Measurements from ENCODE around the gene CKLF. TPM values are rescaled to one million over a fixed set of nuclear protein-coding genes. Genes with fewer than 3 reads are reported as not detected.

CKLF gene
- total RNA-seq, 1 experiment from 2014 or later, result 21.0 TPM

DNA sequence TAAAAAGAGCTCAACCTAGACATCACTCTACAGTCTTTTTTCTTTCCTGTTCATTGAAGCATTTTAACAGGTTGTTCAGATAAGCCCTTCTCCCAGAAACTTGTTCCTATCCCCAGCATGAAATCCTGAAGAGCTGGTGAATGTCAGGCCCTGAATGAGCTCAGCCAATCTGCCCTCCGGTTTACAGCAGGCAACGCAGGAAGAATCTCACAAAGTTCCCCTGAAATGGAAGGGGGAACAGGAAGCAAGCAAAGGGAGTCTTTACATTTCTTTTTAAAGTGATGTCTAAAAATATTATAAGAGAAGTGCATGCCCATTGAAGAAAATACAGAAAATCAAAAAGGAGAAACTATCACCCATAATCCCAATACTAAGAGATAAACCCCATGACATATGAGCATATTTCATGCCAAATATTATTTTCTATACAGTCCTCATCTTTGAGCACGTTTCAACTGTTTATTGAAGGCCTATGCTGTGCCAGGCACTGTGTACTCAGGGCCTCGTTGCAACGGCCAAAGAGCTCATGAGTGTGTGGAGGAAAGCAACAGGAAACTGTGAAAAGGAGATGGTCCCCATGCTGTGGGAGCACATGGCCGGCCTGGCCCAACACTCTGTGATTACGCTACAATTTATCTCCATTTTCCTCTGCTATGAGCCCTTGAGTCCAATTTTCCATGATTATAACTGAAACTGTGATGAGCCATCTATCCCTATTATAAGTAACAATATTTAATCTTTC lies 8.2 kb upstream of the CKLF start:
- ATAC-seq (no peak), DNase-seq (ENCODE audit: low spot score) (no peak)
- Mint-ChIP-seq H3K4me1 (peaks cover 26% of the 10 kb centered on the region), H3K9me3 (no peaks in the 10 kb centered on the region), H3K27me3 (ENCODE audit: low read depth) (no peaks in the 10 kb centered on the region), H3K36me3 (no peaks in the 10 kb centered on the region), H3K27ac (no peak overlapping the region), H3K4me3 (no peak overlapping the region)
- CTCF ChIA-PET, result interaction anchor here (0.8 to 0.9 kb wide), 3 partner anchors 45 to 67 kb away, joined by 3 read pairs; no protein-coding TSS in a partner anchor
- POLR2A ChIA-PET, result no interaction called here
- TF ChIP-seq ARID4B (CRISPR knock-in tag; IDR thresholded peaks at IDR 0.05; ENCODE audit: borderline replicate concordance), result no peak
- TF ChIP-seq PREB (CRISPR knock-in tag; IDR thresholded peaks at IDR 0.05; ENCODE audit: borderline replicate concordance), result no peak
- TF ChIP-seq NR2C2 (CRISPR knock-in tag; IDR thresholded peaks at IDR 0.05), result no peak
- no peak for TF ChIP-seq ZBTB21 (CRISPR knock-in tag; IDR thresholded peaks at IDR 0.05; ENCODE audit: borderline replicate concordance)
- TF ChIP-seq NR3C1 (CRISPR knock-in tag; conservative IDR thresholded peaks at IDR 0.05; ENCODE audit: low read depth), result no peak
- no peak for TF ChIP-seq ATF3 (CRISPR knock-in tag; conservative IDR thresholded peaks at IDR 0.05)
- no peak for TF ChIP-seq MYBL2 (CRISPR knock-in tag; IDR thresholded peaks at IDR 0.05)
- TF ChIP-seq ZNF416 (CRISPR knock-in tag; IDR thresholded peaks at IDR 0.05), result no peak
- TF ChIP-seq, protein P1, sequence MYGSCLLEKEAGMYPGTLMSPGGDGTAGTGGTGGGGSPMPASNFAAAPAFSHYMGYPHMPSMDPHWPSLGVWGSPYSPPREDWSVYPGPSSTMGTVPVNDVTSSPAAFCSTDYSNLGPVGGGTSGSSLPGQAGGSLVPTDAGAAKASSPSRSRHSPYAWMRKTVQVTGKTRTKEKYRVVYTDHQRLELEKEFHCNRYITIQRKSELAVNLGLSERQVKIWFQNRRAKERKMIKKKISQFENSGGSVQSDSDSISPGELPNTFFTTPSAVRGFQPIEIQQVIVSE (CRISPR knock-in tag; IDR thresholded peaks at IDR 0.05; ENCODE audit: borderline replicate concordance), result no peak
- TF ChIP-seq RELA (CRISPR knock-in tag; IDR thresholded peaks at IDR 0.05; ENCODE audit: borderline replicate concordance), result no peak
- no peak for TF ChIP-seq ZNF219 (CRISPR knock-in tag; IDR thresholded peaks at IDR 0.05; ENCODE audit: borderline replicate concordance)
- no peak for TF ChIP-seq SP1 (CRISPR knock-in tag; conservative IDR thresholded peaks at IDR 0.05)
- TF ChIP-seq CREB1 (CRISPR knock-in tag; IDR thresholded peaks at IDR 0.05), result no peak
- TF ChIP-seq FOXJ3 (CRISPR knock-in tag; IDR thresholded peaks at IDR 0.05; ENCODE audit: borderline replicate concordance), result no peak
- no peak for TF ChIP-seq ZNF317 (CRISPR knock-in tag; IDR thresholded peaks at IDR 0.05; ENCODE audit: borderline replicate concordance, low read depth)
- no peak for TF ChIP-seq TCF7 (CRISPR knock-in tag; IDR thresholded peaks at IDR 0.05; ENCODE audit: low read depth)
- TF ChIP-seq ZSCAN18 (CRISPR knock-in tag; IDR thresholded peaks at IDR 0.05), result no peak

Data from WTC11 (cell line).